HCT116 (cell line): ENCODE measurements around the gene GRK5. TPM values are rescaled to one million over a fixed set of nuclear protein-coding genes. Genes with fewer than 3 reads are reported as not detected.

Experiments
- ATAC-seq: fragments of 200-7000 bp; cut with Tn5 transposase; 2 replicates; pipeline ENCODE4 v1.9.1; 2020; ENCODE audit warnings: mild to moderate bottlenecking, moderate library complexity
- BruUV-seq: library from RNA; stranded (reverse); fragments of 400-500 nt; replicated peaks from 2 replicates; lab custom pipeline; 2021; lab: Mats Ljungman, UMichigan
- CTCF ChIA-PET: fragments of 300-600 bp; sonication (Branson Sonifier 250); formaldehyde crosslinking; loops from one replicate; lab custom pipeline; 2021; ENCODE audit warnings: antibody characterized with exemption; lab: Charles Lee
- POLR2A ChIA-PET: fragments of 300-600, 350-600 bp; sonication (Branson Sonifier 250); formaldehyde crosslinking; loops from one replicate; lab custom pipeline; 2021; ENCODE audit warnings: antibody characterized with exemption; lab: Charles Lee
- RAD21 ChIA-PET, 2 experiments: fragments of 300-600 bp; sonication (Branson Sonifier 250); formaldehyde crosslinking; loops; one replicate each; lab custom pipeline; 2023; ENCODE audit warnings: low total read pairs in 2 of 2; ENCODE audit not compliant: uncharacterized antibody in 2 of 2, unreplicated experiment in 2 of 2, low non-redundant PET in 1 of 2; lab: Charles Lee
- DNase-seq: peaks from one replicate; pipeline ENCODE4 v3.0.0-alpha.2; 2010; ENCODE audit warnings: low read depth, low spot score
- H2AFZ ChIP-seq: fragments of 200-600 bp; shearing (Covaris generic), sonication (generic); 2 replicates; pipeline ENCODE4 v1.6.1; 2017; ENCODE audit warnings: low read depth, mixed run types, mixed read lengths, antibody characterized with exemption, low read length; ENCODE audit not compliant: poor library complexity, severe bottlenecking
- H3K27ac ChIP-seq: 2 replicates; pipeline ENCODE4 v1.5.1; 2012; ENCODE audit warnings: low read depth, low read length
- H3K27me3 ChIP-seq: fragments of 200-600 bp; sonication (generic); 2 replicates; pipeline ENCODE4 v1.6.1; 2016; ENCODE audit warnings: mixed run types, low read length, mixed read lengths; ENCODE audit not compliant: insufficient read depth
- H3K36me3 ChIP-seq, 2 experiments: fragments of 200-500 bp in 1 of 2; fragments of 200-600 bp in 1 of 2; sonication (Bioruptor generic) in 1 of 2; sonication (generic) in 1 of 2; 2 replicates each; pipeline versions ENCODE4 v1.5.1 to v1.6.1; 2014 to 2016; ENCODE audit warnings: low read length in 2 of 2, inconsistent platforms in 1 of 2, mixed read lengths in 1 of 2, mixed run types in 1 of 2; ENCODE audit not compliant: insufficient read depth in 2 of 2, control insufficient read depth in 1 of 2
- H3K4me1 ChIP-seq, 2 experiments: fragments of 200-600 bp in 1 of 2; sonication (generic) in 1 of 2; 2 replicates each; pipeline versions ENCODE4 v1.5.1 to v1.6.1; 2012 to 2017; ENCODE audit warnings: low read length in 2 of 2, inconsistent platforms in 1 of 2, mild to moderate bottlenecking in 1 of 2, mixed read lengths in 1 of 2, mixed run types in 1 of 2, moderate library complexity in 1 of 2; ENCODE audit not compliant: insufficient read depth in 2 of 2, control insufficient read depth in 1 of 2
- H3K4me2 ChIP-seq: fragments of 200-600 bp; sonication (generic); 2 replicates; pipeline ENCODE4 v1.6.1; 2017; ENCODE audit warnings: mixed run types, low read length, mixed read lengths
- H3K4me3 ChIP-seq, 2 experiments: fragments of 200-600 bp in 1 of 2; sonication (generic) in 1 of 2; replicated peaks in 1 of 2; 2 replicates each; pipeline ENCODE4 v1.5.1; 2011 to 2016; ENCODE audit warnings: low read length in 2 of 2, control low read depth in 1 of 2, low read depth in 1 of 2, mild to moderate bottlenecking in 1 of 2, mixed read lengths in 1 of 2, mixed run types in 1 of 2
- H3K79me2 ChIP-seq: fragments of 200-600 bp; sonication (generic); 2 replicates; pipeline ENCODE4 v1.6.1; 2017; ENCODE audit warnings: mild to moderate bottlenecking, mixed run types, low read length, moderate library complexity, mixed read lengths; ENCODE audit not compliant: insufficient read depth
- H3K9ac ChIP-seq: fragments of 200-600 bp; sonication (generic); 2 replicates; pipeline ENCODE4 v1.6.1; 2016; ENCODE audit warnings: low read length, mixed read lengths
- H3K9me2 ChIP-seq: fragments of 200-600 bp; sonication (generic), shearing (Covaris generic); 2 replicates; pipeline ENCODE4 v1.6.1; 2017; ENCODE audit warnings: mixed run types, mild to moderate bottlenecking, moderate library complexity; ENCODE audit not compliant: insufficient read depth
- H3K9me3 ChIP-seq, 2 experiments: fragments of 200-500 bp in 1 of 2; fragments of 200-600 bp in 1 of 2; sonication (Bioruptor generic) in 1 of 2; sonication (generic) in 1 of 2; 2 replicates each; pipeline ENCODE4 v1.6.1; 2014 to 2017; ENCODE audit warnings: low read length in 2 of 2, mixed read lengths in 2 of 2, inconsistent platforms in 1 of 2, low read depth in 1 of 2, mild to moderate bottlenecking in 1 of 2, mixed run types in 1 of 2, moderate library complexity in 1 of 2; ENCODE audit not compliant: control insufficient read depth in 1 of 2, insufficient read depth in 1 of 2
- H4K20me1 ChIP-seq: fragments of 200-600 bp; sonication (generic), shearing (Covaris generic); 2 replicates; pipeline ENCODE4 v1.6.1; 2017; ENCODE audit warnings: mixed run types, mild to moderate bottlenecking, moderate library complexity; ENCODE audit not compliant: insufficient read depth
- EGR1 ChIP-seq: IDR thresholded peaks from 2 replicates; pipeline ENCODE4 v1.6.1; 2012; ENCODE audit warnings: low read depth
- EZH2phosphoT487 ChIP-seq: fragments of 200-600 bp; IDR thresholded peaks from 2 replicates; pipeline ENCODE4 v1.6.1; 2018; ENCODE audit warnings: antibody characterized with exemption, borderline replicate concordance
- POLR2A ChIP-seq: IDR thresholded peaks from 2 replicates; pipeline ENCODE4 v1.7.0; 2011; ENCODE audit warnings: borderline replicate concordance; ENCODE audit not compliant: insufficient read depth, insufficient read length; ENCODE audit errors: extremely low read depth
- POLR2AphosphoS5 ChIP-seq: IDR thresholded peaks from 2 replicates; pipeline ENCODE4 v1.6.1; 2011; ENCODE audit warnings: mild to moderate bottlenecking, low read depth, low read length, moderate library complexity
- RAD21 ChIP-seq: IDR thresholded peaks from 2 replicates; pipeline ENCODE4 v1.6.1; 2012; ENCODE audit warnings: low read depth, mild to moderate bottlenecking
- SIN3A ChIP-seq: IDR thresholded peaks from 2 replicates; pipeline ENCODE4 v1.6.1; 2012; ENCODE audit warnings: low read depth
- TCF7L2 ChIP-seq: IDR thresholded peaks from 2 replicates; pipeline ENCODE4 v1.7.0; 2011; ENCODE audit warnings: borderline replicate concordance, inconsistent platforms; ENCODE audit not compliant: insufficient read depth, insufficient read length; ENCODE audit errors: extremely low read depth
- YY1 ChIP-seq: IDR thresholded peaks from 2 replicates; pipeline ENCODE4 v1.6.1; 2011; ENCODE audit warnings: low read length, low read depth, moderate library complexity, mild to moderate bottlenecking; ENCODE audit not compliant: insufficient replicate concordance; ENCODE audit errors: extremely low read depth
- intact Hi-C: fragments of 100-400 bp; cut with micrococcal nuclease; formaldehyde crosslinking; loops from 2 replicates; pipeline ENCODE4 v1.10.0; 2022
- total RNA-seq: library from RNA; stranded (reverse); gene quantifications from one replicate; pipeline ENCODE4 v1.2.1, GENCODE V29; 2021; ENCODE audit not compliant: unreplicated experiment
- TF ChIP-seq, protein P1 (sequence below): IDR thresholded peaks from 2 replicates; pipeline ENCODE4 v1.6.1; 2011; ENCODE audit warnings: mild to moderate bottlenecking, low read length, moderate library complexity; ENCODE audit not compliant: insufficient replicate concordance; ENCODE audit errors: extremely low read depth
- TF ChIP-seq, protein P2 (sequence below): IDR thresholded peaks from 2 replicates; pipeline ENCODE4 v1.6.1; 2012

The GRK5 gene
- total RNA-seq, 1 experiment from 2014 or later, result 7.3 TPM

DNA sequence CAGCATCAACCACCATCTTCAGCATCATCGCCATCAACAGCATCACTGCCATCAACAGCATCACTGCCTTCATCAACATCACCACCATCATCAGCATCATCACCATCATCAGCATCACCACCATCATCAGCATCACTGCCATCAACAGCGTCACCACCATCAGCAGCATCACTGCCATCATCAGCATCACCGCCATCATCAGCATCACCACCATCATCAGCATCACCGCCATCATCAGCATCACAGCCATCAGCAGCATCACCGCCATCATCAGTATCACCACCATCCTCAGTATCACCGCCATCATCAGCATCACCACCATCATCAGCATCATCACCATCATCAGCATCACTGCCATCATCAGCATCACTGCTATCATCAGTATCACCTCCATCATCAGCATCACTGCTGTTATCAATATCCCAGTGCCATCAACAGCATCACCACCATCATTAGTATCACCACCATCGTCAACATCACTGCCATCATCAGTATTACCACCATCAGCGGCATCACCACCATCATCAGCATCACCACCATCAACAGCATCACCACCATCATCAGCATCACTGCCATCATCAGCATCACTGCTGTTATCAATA, 220.0 kb downstream of the GRK5 start:
- ChIA-PET RAD21 (no interaction called here), POLR2A (no interaction called here), CTCF (no interaction called here)
- no peak overlapping the region for H2AFZ ChIP-seq
- BruUV-seq, result no TSS peak
- no peak overlapping the region for H3K4me3 ChIP-seq
- no peaks in the 10 kb centered on the region for H3K36me3 ChIP-seq
- H4K20me1 ChIP-seq, result no peaks in the 10 kb centered on the region
- H3K4me1 ChIP-seq, result peaks cover 11 to 12% of the 10 kb centered on the region in 2 experiments; a peak in 3 of 4 replicates
- no peak overlapping the region for H3K4me2 ChIP-seq
- no peaks in the 10 kb centered on the region for H3K9me3 ChIP-seq
- no peaks in the 10 kb centered on the region for H3K27me3 ChIP-seq
- H3K9ac ChIP-seq, result no peak overlapping the region
- DNase-seq, result no peak
- H3K79me2 ChIP-seq, result no peaks in the 10 kb centered on the region
- no peaks in the 10 kb centered on the region for H3K9me2 ChIP-seq
- ATAC-seq, result no peak
- H3K27ac ChIP-seq, result no peak overlapping the region
- intact Hi-C loops, result no loop called here
- TF ChIP-seq, protein P1, sequence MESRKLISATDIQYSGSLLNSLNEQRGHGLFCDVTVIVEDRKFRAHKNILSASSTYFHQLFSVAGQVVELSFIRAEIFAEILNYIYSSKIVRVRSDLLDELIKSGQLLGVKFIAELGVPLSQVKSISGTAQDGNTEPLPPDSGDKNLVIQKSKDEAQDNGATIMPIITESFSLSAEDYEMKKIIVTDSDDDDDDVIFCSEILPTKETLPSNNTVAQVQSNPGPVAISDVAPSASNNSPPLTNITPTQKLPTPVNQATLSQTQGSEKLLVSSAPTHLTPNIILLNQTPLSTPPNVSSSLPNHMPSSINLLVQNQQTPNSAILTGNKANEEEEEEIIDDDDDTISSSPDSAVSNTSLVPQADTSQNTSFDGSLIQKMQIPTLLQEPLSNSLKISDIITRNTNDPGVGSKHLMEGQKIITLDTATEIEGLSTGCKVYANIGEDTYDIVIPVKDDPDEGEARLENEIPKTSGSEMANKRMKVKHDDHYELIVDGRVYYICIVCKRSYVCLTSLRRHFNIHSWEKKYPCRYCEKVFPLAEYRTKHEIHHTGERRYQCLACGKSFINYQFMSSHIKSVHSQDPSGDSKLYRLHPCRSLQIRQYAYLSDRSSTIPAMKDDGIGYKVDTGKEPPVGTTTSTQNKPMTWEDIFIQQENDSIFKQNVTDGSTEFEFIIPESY, result no peak
- peak; percentile 77 for TF ChIP-seq SIN3A
- TF ChIP-seq POLR2A, result no peak
- no peak for TF ChIP-seq POLR2AphosphoS5
- TF ChIP-seq, all 23 proteins: peak for 1

DNA sequence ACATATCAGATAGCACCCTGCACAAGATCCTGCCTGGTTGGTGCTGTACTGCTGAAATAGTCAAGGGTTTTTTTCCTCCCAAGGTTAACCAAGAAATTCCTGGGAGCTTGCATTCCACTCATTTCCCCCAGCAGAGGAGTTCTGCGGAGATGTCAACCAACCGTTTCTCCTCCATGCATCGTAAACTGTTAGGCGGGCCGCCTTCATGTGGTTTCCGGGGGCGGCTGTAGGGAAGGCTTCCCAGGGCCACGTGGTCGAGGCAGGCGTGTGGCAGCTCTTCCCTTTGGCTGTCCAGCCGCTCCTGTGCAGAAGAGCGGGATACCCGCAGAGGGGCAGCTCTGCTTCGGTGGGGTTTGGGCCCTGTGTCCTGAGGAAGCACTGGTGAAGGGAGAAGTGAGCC, 221.4 kb downstream of the GRK5 start:
- no peak for DNase-seq
- Histone ChIP-seq H3K27me3 (no peaks in the 10 kb centered on the region), H3K79me2 (no peaks in the 10 kb centered on the region), H3K36me3 (no peaks in the 10 kb centered on the region), H3K4me3 (no peak overlapping the region), H3K4me1 (peaks cover 11 to 12% of the 10 kb centered on the region in 2 experiments; a peak in 3 of 4 replicates), H3K9me3 (no peaks in the 10 kb centered on the region), H3K9ac (no peak overlapping the region), H3K9me2 (no peaks in the 10 kb centered on the region), H2AFZ (no peak overlapping the region), H4K20me1 (no peaks in the 10 kb centered on the region), H3K4me2 (peak overlapping the region; percentile 12; the same call in 1 of the 2 replicates), H3K27ac (no peak overlapping the region)
- TF ChIP-seq POLR2A (no peak), YY1 (no peak), RAD21 (no peak), TCF7L2 (no peak), EZH2phosphoT487 (no peak), EGR1 (no peak; the same call in none of the 2 replicates)
- TF ChIP-seq, protein P2, sequence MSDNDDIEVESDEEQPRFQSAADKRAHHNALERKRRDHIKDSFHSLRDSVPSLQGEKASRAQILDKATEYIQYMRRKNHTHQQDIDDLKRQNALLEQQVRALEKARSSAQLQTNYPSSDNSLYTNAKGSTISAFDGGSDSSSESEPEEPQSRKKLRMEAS, result peak; percentile 61
- peak; percentile 73 for ATAC-seq
- BruUV-seq, result no TSS peak
- intact Hi-C loops, result no loop called here
- ChIA-PET CTCF (interaction anchor here (1.3 kb wide), 1 partner anchor 229 kb away, joined by 3 read pairs; no protein-coding TSS in a partner anchor), RAD21 (interaction anchor here in 1 of 2 experiments (1.4 kb wide), 1 partner anchor 229 kb away, joined by 4 read pairs; no protein-coding TSS in a partner anchor), POLR2A (no interaction called here)
